Lung microvascular endothelial cell (primary cell): ENCODE results near the gene RASSF7. TPM values are rescaled to one million over a fixed set of nuclear protein-coding genes. Genes with fewer than 3 reads are reported as not detected.

Experiments used
- DNase-seq, 2 donors: peaks; one replicate each; pipeline versions ENCODE4 v3.0.0 to v3.0.0-alpha.2; 2010; ENCODE audit warnings: low read depth in 2 of 2
- total RNA-seq: library from RNA; depleted of rRNA; stranded (reverse); fragments of >200 nt; gene quantifications from 2 replicates; pipeline ENCODE4 v1.2.1, GENCODE V29; 2014

The RASSF7 gene
- total RNA-seq, 1 donor from 2014 or later = 18.1 TPM

DNA sequence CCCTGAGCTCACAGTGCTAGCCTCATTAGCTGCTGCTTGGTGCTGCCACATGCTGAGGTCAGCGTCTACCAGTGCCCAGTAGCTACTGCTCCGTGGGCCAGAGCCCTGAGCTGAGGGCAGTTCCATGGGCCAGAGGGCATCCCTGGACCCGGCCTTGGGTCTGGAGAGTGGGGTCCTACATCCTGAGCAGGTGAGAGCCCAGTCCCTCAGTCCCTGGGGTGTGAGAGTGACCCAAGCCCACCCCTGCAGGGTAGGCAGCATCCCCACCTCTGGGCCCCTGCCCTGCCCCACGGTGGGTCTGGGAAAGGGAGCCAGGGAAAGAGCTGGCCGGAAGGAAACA lies 10.1 kb upstream of the RASSF7 start:
- DNase-seq = no peak

- no peak for DNase-seq
Observed at GRCh38 chr11:551131-551530, 9.6 kb upstream of the RASSF7 start.

- no peak for DNase-seq
Observed at GRCh38 chr11:551596-551995, 9.2 kb upstream of the RASSF7 start.

GRCh38 chr11:553083-553987 lies 7.4 kb upstream of the RASSF7 start:
- no peak for DNase-seq

GRCh38 chr11:553988-554340 lies 6.8 kb upstream of the RASSF7 start:
- DNase-seq = no peak

GRCh38 chr11:554428-555226 lies 6.1 kb upstream of the RASSF7 start:
- peak; percentile 30 to 67 for DNase-seq

GRCh38 chr11:555227-555779 lies 5.5 kb upstream of the RASSF7 start:
- no peak for DNase-seq

DNA sequence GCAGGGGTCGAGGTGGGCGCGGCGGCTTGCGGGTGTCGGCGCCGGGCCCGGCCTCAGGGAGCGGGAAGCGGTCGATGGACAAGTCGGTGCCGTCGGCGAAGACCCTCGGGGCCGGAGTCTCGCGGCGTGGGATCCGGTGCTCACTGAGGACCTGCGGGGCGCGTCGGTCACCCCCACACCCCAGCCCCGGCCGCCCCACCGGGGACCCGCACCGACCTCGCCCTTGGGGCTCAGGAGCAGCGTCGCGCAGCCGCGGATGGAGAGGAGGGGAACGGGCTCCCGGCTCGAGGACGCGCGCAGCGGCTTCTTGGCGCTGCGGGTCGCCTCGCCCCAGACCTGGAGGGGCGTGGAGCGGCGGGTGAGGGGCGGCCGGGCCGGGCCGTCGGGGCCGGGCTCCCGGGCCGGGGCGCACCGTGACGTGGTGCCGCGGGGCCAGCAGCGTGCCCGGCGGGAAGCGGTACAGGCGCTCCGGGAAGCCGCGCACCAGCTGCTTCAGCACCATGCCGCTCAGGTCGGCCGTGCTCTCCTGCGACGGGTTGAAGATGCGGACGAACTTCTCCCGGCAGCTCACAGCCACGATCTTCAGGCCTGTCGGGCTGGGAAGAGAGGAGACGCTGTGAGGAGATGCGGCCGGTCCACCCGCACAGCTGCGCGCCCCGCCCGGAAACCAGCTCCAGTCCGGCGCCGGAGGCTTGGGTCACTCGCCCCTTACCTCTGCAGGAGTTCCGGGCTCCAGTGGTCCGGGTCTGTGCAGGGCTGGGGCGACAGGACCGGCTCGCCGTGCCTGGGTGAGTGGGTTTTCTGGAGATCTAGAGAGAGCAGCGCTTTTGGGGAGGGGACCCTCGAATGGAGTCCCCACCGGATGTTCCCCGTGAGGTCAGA lies 4.7 kb upstream of the RASSF7 start:
- no peak for DNase-seq

GRCh38 chr11:556662-557256 lies 4.0 kb upstream of the RASSF7 start:
- no peak for DNase-seq

- no peak for DNase-seq
Observed at GRCh38 chr11:557328-558132, 3.2 kb upstream of the RASSF7 start.

DNA sequence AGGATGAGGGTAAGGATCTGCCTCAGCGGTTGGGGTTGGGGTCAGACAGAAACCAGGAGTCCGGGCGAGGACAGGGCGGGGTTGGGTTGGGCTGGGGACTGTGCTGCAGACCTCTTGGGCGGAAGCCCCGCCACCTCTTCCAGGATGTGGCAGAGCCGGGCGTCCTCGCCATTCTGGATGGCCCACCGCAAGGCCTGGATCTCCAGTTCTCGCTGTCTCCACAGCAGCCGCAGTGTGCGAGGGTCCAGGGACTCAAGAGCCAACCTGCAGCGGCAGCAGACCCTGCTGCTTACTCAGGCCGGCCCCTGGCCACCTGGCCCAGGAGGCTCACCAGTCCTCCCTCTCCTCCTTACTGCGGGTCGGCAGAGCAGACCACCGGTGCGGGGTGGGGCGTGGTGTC lies 2.3 kb upstream of the RASSF7 start:
- DNase-seq = no peak

DNA sequence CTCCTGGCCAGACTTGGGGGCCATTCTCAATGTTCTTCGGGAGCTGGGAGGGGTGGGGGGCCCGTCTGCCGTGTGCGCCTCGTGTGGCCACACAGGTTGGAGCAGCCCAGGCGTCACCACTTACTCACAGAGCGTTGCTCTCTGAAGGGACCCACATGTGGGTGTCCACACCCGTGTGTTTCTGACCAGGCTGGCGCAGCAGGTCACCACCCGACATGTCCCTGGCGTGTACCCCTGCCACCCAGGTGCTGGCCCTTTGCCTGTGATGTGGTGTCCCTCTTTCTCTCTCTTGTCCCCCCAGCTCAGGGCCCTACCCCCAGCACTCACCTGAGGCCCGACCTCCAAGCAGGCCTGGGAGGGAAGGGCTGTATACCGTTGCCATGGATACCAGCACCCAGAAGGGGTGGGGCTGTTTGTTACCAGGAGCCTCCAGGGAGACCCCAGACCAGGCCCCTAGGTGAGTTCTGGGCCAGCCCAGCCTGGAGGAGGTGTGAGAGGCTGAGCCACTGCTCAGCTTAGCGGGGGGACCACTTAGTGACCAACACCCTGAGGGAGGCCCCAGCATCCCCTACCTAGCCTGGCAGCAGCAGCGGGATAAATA lies 1.6 kb upstream of the RASSF7 start:
- no peak for DNase-seq

DNA sequence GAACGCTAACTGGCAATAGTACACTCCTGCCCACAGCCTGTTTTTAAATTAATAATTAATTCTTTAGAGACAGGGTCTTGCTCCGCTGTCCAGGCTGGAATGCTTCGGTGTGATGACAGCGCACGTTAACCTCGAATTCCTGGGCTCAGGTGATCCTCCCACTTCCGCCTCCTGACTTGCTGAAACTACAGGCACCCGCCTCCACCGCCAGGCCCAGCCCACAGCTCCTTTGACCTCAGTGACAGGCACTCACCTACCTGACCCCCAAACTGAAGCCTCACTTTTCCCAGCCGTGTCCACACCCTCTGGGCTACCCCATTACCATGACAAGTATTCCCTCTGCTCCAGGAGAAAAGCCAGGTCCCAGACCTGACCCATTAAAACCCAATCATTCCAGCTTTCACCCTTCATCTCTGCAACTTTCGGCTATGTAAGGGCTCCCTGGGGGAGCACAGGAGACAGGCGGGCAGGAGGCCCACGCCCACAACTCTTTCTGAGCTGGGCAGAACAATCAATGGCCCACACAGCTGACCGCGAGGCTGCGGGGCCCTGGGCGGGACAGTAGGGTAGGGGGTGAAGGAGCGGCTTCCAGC lies 962 bp upstream of the RASSF7 start:
- no peak for DNase-seq

DNA sequence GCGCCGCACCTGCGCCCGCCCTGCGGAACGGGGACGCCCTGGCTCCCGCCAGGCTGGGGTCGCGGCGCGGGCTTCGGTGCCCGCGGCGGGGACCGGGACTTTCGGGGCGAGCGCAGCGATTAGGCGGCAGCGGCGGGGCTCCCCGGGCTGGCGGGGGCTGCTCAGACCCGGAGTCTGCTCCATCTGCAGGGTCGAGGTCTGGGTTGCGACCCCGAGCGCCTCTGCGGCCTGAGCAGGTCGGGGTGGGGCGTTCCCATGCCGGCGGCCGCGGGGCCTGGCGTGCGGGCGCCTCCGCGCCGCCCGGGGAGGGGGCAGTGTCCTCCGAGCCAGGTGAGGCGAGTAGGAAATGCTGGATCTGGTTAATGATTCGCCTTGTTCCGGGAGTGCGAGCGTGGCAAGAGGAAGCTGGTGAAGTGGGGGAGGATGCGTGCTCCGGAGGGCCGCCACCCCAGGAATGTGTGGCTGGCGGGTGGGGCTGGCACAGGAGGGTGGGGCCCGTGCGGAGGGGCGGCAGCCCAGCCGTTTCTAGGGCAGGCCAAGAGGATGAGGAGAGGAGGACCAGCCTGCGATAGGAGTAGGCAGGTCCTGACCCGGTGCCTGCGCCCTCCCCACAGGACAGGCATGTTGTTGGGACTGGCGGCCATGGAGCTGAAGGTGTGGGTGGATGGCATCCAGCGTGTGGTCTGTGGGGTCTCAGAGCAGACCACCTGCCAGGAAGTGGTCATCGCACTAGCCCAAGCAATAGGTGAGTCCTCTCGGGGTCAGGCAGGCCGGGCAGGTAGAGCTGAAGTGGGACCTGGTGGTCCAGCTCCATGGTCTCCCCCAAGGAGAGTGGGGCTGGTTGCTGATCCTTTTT lies 606 bp downstream of the RASSF7 start:
- no peak for DNase-seq

DNA sequence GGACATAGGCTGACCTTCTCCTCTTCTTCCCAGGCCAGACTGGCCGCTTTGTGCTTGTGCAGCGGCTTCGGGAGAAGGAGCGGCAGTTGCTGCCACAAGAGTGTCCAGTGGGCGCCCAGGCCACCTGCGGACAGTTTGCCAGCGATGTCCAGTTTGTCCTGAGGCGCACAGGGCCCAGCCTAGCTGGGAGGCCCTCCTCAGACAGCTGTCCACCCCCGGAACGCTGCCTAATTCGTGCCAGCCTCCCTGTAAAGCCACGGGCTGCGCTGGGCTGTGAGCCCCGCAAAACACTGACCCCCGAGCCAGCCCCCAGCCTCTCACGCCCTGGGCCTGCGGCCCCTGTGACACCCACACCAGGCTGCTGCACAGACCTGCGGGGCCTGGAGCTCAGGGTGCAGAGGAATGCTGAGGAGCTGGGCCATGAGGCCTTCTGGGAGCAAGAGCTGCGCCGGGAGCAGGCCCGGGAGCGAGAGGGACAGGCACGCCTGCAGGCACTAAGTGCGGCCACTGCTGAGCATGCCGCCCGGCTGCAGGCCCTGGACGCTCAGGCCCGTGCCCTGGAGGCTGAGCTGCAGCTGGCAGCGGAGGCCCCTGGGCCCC lies 1.4 kb downstream of the RASSF7 start:
- no peak for DNase-seq

- DNase-seq = no peak
Observed at GRCh38 chr11:563066-563811, 2.5 kb downstream of the RASSF7 start.

DNA sequence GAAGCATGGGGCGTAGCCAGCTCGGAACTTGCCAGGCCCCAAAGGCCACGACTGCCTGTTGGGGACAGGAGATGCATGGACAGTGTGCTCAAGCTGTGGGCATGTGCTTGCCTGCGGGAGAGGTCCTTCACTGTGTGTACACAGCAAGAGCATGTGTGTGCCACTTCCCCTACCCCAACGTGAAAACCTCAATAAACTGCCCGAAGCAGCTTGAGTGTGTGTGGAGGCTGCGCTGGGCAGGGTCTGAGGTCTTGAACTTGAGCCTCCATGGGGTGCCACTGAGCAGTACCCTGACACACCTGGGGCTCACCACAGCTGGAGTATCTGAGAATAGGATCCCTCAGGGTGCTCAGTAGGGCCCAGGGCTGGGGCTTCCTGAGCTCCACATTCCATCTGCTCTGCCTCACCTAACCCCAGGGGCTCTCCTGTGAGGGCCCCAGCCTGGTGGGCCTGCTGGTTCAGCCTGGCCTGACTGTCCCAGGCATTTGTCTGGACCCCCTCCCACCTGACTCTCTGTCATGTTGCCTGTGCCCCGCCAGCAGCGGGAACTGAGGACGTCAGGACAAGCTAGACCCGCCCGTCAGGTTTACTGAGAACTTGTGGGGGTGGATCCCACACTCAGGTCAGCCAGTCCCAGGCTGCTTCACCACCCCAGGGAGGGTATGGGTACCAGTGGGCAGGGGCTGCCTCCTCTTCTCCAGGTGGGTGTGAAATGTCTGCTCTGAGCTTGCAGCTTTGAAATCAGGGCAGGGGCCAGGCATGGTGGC lies 3.2 kb downstream of the RASSF7 start:
- DNase-seq = no peak
